Cardiac septum (tissue), 1 donor: Measurements from ENCODE around the gene SMIM7. TPM values are rescaled to one million over a fixed set of nuclear protein-coding genes. Genes with fewer than 3 reads are reported as not detected.

Experiments
- DNase-seq: peaks from one replicate; pipeline ENCODE4 v3.0.0-alpha.2; 2020; ENCODE audit warnings: low spot score
- intact Hi-C: fragments of 100-400 bp; cut with DNase I; formaldehyde crosslinking; loops from one replicate; pipeline ENCODE4 v1.14.0; 2022
- total RNA-seq: library from RNA; stranded (reverse); fragmentation: NEBNext Ultra II Directional; extraction: Animal tissue kit (Norgen Biotek cat#: 25700); gene quantifications from one replicate; pipeline ENCODE4 v1.2.1, GENCODE V29; 2021
- donor health status: DM: no; HTN: no; CAD: no.

Gene SMIM7
- total RNA-seq, 1 donor from 2014 or later: 47.0 TPM

GRCh38 chr19:16625163-16625958 is 34.6 kb downstream of the SMIM7 start:
- no peak for DNase-seq
- intact Hi-C loops: loop anchor here (5.0 kb wide), 1 partner anchor 38 kb away; no protein-coding TSS in a partner anchor

GRCh38 chr19:16624236-16624635 is 35.7 kb downstream of the SMIM7 start:
- no peak for DNase-seq
- intact Hi-C loops: no loop called here

- intact Hi-C loops: no loop called here
- no peak for DNase-seq
Measured at GRCh38 chr19:16623576-16623975, 36.4 kb downstream of the SMIM7 start.

GRCh38 chr19:16623066-16623465 is 36.9 kb downstream of the SMIM7 start:
- intact Hi-C loops: no loop called here
- no peak for DNase-seq

GRCh38 chr19:16621165-16621800 is 38.7 kb downstream of the SMIM7 start:
- no peak for DNase-seq
- intact Hi-C loops: no loop called here

GRCh38 chr19:16620584-16620983 is 39.4 kb downstream of the SMIM7 start:
- DNase-seq: no peak
- intact Hi-C loops: no loop called here

GRCh38 chr19:16620018-16620417 is 39.9 kb downstream of the SMIM7 start:
- intact Hi-C loops: no loop called here
- DNase-seq: no peak

- DNase-seq: no peak
- intact Hi-C loops: no loop called here
Measured at GRCh38 chr19:16619457-16619856, 40.5 kb downstream of the SMIM7 start.

GRCh38 chr19:16618248-16618647 is 41.7 kb downstream of the SMIM7 start:
- intact Hi-C loops: no loop called here
- no peak for DNase-seq

- DNase-seq: no peak
- intact Hi-C loops: no loop called here
Measured at GRCh38 chr19:16615808-16616207, 44.1 kb downstream of the SMIM7 start.

GRCh38 chr19:16614941-16615340 is 45.0 kb downstream of the SMIM7 start:
- intact Hi-C loops: no loop called here

GRCh38 chr19:16613841-16614240 is 46.1 kb downstream of the SMIM7 start:
- intact Hi-C loops: no loop called here
- no peak for DNase-seq

More at GRCh38 chr19:16614941-16615340, 45.0 kb downstream of the SMIM7 start:
- no peak for DNase-seq

- intact Hi-C loops: no loop called here
- DNase-seq: no peak
Measured at GRCh38 chr19:16612636-16613035, 47.3 kb downstream of the SMIM7 start.

GRCh38 chr19:16611121-16611520 is 48.8 kb downstream of the SMIM7 start:
- DNase-seq: no peak
- intact Hi-C loops: no loop called here

GRCh38 chr19:16609511-16610200 is 50.3 kb downstream of the SMIM7 start:
- no peak for DNase-seq
- intact Hi-C loops: no loop called here

- intact Hi-C loops: no loop called here
- no peak for DNase-seq
Measured at GRCh38 chr19:16608290-16608739, 51.6 kb downstream of the SMIM7 start.

GRCh38 chr19:16607819-16608218 is 52.1 kb downstream of the SMIM7 start:
- no peak for DNase-seq
- intact Hi-C loops: no loop called here

- intact Hi-C loops: no loop called here
Measured at GRCh38 chr19:16605553-16605994, 54.4 kb downstream of the SMIM7 start.

GRCh38 chr19:16605115-16605514 is 54.8 kb downstream of the SMIM7 start:
- DNase-seq: no peak
- intact Hi-C loops: no loop called here

More at GRCh38 chr19:16605553-16605994, 54.4 kb downstream of the SMIM7 start:
- DNase-seq: no peak

GRCh38 chr19:16604615-16605014 is 55.3 kb downstream of the SMIM7 start:
- DNase-seq: no peak
- intact Hi-C loops: no loop called here
